GM19372 (cell line): ENCODE data around the gene NLGN4Y.

Experiments used
- ATAC-seq: cut with Tn5 transposase; IDR thresholded peaks from one replicate; pipeline ENCODE4 v1.9.1; 2021; ENCODE audit warnings: mild to moderate bottlenecking, low read depth, moderate library complexity; ENCODE audit not compliant: unreplicated experiment

Gene NLGN4Y

GRCh38 chrY:14641853-14642252, 117.5 kb downstream of the NLGN4Y start:
- ATAC-seq: no peak

DNA sequence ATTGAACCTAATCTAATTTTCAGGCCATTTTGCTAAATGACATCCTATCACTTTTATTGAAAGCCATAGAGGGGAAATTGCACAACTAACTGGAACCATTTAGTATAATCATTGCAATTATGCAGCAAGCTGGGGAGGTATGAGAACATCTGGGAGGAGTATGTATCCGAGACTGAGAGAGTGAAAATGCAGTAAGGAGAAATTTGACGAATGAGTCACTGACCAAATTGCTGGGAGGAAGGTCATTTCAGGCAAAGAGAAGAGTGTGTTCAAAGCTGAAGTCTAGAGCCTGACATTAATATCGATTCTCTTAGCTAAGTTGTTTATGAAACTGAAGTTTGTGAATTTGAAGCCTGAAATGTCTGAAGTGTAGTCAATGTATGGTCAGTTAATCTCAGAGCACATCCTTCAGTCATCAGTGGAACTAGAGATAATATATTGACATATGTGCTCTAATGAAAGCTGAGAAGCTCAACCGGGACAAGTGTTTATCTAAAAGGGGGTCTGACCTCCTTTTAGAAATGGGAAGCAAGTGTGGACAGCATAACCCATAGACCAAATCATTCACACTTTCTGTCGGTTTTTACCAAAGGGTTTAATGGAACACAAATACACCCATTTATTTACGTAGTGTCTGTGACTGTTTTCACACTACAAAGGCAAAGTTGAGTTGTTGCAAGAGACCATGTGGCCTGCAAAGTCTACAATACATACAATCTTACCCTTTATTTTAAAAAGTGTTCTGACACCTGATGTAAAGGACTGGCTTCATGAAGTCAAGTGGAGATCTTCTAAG, 120.0 kb downstream of the NLGN4Y start:
- no peak for ATAC-seq

DNA sequence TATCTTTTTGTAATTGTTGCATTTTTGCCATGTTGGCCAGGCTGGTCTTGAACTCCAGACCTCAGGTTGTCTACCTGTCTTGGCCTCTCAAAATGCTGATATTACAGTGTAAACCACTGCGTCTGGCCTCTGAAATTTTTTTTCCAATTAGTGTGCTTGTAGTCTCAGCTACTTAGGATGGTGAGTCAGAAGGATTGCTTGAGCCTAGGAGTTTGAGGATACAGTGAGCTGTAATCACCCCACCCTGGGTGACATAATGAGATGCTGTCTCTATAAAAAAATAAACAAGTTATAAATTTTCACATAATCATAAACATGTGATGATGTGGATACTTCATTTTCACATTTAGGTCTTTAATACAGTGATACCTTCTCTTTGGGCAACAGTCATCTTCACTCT, 154.9 kb downstream of the NLGN4Y start:
- ATAC-seq: no peak

DNA sequence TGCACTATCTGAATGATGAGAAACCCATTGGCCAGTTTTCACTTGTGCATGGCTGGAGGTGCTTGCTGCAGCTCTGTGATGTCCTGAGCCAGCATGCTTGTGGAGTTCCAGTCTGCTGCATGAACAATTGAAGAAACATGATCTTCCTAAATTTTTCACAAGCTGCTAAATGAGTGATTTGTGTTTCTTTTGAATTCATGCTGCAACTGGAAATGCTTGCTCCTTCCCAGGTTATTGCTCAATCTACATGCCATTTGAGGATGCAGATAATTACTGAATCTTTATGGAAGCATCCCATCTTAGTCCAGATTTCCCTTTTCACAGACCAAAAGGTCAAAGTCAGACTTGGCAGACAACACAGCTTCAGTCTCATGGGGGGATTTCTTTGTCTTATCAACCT, 170.2 kb downstream of the NLGN4Y start:
- no peak for ATAC-seq

DNA sequence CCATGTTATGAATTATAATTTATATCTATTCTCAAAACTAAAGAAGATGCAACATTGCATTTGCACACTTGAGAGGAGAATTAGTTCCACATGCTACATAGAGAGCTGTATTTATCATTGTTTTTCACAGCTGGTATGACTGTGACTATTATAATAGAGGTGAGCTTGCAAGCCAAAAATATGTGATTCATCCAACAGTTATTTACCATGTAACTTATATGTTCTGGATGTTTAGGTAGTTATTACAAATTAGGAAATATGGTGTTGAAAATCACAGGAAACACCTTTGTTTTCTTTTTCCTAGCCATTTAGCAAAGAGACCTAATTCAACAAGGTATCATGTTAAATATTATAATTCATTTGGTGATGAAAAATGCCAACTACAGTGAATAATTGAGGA, 183.8 kb downstream of the NLGN4Y start:
- ATAC-seq: no peak

- ATAC-seq: no peak
These were observed 217.3 kb downstream of the NLGN4Y start for GRCh38 chrY:14741596-14741995.

DNA sequence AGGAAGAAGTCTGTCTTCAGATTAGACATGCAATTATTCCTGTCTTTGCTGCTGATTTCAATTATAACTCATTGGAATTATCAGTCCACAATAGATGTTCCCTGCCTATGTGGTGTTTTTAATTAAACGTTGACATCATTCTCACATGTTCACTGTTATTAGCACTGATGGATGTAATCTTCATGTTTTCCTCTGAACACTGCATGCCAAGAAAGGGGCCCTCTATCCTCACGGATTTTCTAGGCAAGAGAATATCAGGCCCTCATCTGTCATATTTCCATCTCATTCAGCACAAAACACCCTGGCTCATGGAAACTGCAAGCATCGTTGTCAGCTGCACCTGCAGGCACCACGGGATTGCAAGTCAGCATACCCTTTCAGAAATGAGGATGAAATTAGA, 224.0 kb downstream of the NLGN4Y start:
- ATAC-seq: no peak

- no peak for ATAC-seq
These were observed 231.2 kb downstream of the NLGN4Y start for GRCh38 chrY:14755571-14755970.

DNA sequence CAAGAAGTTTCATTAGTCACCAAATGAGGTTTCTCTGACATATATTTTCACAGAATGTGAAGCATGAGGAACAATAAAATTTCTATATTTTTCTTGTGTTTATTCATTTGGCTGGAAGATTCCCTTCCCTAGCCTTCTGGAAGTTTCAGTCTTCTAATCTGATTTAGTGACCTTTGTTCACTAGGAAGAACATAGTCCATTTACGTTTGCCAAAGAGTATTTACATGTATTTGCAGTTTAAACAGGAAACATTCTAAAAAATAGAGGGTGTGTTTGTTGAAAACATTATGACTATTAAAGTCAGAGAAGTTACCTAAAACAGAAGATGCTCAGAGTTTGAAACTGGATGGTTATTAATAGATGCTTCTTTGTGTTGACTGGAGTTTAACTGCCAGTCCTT, 238.6 kb downstream of the NLGN4Y start:
- no peak for ATAC-seq

GRCh38 chrY:14763600-14763999, 239.3 kb downstream of the NLGN4Y start:
- ATAC-seq: no peak

GRCh38 chrY:14778208-14778607, 253.9 kb downstream of the NLGN4Y start:
- no peak for ATAC-seq

GRCh38 chrY:14793104-14793503, 268.8 kb downstream of the NLGN4Y start:
- no peak for ATAC-seq

DNA sequence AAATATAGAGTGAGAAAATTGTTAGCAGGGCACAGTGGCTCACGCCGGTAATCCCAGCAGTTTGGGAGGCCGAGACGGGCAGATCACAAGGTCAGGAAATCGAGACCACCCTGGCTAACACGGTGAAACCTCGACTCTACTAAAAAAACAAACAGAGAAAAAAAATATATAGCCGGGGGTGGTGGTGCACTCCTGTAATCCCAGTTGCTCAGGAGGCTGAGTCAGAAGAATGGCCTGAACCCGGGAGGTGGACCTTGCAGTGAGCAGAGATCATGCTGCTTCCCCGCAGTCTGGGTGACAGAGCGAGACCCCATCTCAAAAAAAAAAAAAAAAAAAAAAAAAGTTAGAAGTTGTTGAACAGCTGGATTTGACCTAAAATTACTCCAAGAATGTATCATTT, 269.3 kb downstream of the NLGN4Y start:
- ATAC-seq: no peak

DNA sequence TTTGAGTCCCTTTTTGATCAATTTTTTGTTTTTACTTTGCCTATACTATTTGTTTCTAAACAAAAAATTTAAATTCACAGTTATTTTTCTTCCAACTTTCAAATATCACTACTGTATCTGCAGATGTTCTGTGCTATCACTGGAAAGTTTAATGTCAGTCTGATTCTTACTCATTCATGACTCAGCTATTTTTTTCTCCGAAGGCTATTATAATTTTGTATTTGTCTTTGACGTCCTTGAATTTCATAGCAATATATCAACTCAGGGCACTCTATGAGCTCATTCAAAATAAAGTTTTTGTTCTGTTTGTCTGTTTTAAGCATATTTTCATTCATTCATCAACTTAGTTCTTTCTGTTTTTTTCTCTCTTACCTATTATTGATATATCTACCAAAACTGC, 273.7 kb downstream of the NLGN4Y start:
- no peak for ATAC-seq

- ATAC-seq: no peak
These were observed 276.8 kb downstream of the NLGN4Y start for GRCh38 chrY:14801096-14801495.

DNA sequence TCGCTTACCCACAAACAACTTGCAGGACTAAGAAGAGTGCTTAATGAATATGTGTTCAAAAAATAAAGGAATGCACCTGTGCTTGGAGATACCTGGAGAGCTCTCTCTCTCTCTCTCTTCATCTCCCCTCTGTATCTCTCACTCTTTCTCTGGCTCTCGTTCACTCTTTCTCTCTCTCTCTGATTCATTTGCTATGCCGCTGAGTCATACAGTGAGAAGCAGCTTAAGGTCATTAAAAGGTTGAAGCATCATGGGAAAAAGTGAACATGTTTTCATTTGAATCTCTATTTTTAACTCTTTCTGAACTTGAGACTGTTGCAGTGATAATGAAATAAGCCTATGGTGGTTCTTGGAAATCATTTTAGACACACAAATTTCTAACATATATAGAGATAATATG, 277.8 kb downstream of the NLGN4Y start:
- no peak for ATAC-seq

- no peak for ATAC-seq
These were observed 279.7 kb downstream of the NLGN4Y start for GRCh38 chrY:14804041-14804440.

DNA sequence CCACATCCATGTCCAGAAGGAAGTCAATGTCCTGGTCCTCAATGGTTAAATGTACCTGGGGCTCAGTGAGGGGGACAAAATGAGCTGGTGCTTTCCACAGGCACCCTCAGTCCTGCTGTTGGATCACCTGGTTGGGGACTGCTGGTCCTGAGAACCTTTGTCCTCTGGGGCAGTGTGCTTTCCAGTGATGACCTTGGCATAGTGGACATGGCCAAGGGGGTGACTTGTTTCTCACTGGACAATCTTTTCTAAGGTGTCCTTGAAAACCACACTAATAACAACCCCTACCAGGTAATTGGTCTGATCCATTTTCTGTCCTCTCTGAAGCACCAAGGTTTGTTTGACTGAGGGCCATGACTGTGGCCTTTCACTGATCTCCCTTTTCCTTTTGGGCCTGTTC, 294.1 kb downstream of the NLGN4Y start:
- no peak for ATAC-seq

DNA sequence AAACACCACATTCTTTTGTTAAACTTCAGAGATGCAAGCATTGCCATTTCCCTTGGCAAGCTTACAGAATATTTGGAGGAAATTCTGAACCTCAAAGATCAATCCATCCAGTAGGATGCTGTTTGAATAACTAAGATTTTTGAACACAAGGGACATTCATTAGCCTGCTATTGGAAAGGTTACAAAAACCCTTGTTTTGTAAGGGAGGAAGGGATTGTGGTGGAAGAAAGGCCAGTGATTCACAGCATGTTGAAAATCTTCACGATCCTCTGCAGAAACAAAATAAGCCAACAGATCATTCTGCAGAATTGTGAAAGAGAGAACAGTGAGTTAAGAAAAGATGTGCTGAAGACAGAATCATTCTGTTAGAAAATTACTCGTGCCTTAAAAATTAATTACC, 297.9 kb downstream of the NLGN4Y start:
- ATAC-seq: no peak

DNA sequence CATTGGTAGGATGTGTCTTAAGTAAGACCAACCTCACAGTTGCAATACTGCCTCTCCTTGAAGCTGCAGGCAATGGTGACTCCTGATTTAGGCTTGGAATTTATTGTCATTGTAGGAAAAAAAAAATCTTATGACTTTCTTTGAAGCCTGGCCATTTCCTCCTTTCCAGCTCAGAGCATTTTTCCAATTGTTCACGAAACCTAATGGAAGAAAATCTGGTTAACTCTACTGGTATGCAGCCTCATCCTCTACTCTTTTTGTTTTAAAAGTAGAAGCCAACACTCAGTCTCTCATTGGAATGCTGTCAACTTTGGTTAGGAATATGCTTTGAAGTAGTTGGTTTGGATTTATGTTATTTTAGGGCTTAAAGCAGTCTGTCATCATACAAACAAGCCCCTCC, 298.6 kb downstream of the NLGN4Y start:
- ATAC-seq: no peak

DNA sequence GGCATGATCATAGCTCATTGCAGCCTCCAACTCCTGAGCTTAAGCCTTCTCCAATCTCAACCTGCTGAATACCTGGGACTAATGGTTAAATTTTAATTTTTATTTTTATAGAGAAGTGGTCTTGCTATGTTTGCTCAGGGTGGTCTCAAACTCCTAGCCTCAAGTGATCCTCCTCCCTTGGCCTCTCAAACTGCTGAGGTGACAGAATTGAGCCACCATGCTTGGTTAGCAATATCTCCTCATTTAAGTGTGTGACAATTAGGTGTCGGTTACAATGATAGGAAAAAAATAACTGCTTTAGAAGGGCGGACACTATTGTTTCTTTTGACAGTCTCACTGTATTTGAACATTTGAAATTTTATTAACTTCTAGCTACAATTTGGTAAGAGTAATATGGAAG, 300.3 kb downstream of the NLGN4Y start:
- no peak for ATAC-seq

- no peak for ATAC-seq
These were observed 301.4 kb downstream of the NLGN4Y start for GRCh38 chrY:14825728-14826127.

GRCh38 chrY:14828531-14828930, 304.2 kb downstream of the NLGN4Y start:
- ATAC-seq: no peak
